ENCODE results near the gene NHERF1.

- TF ChIP-seq CTCF (IDR thresholded peaks at IDR 0.05; ENCODE audit: low read depth, low read length) (no peak), EZH2phosphoT487 (IDR thresholded peaks at IDR 0.05; ENCODE audit: low read depth) (no peak)
These were observed 1.6 kb downstream of the NHERF1 start for GRCh38 chr17:74750039-74750326.
